Measurements from ENCODE around the gene GPATCH2.
A peak's percentile ranks its signal among the peaks of the same experiment; 100 is the strongest.
"Not testable (repeated sequence)": the region's sequence is repeated elsewhere in the genome, so short reads cannot be mapped to it uniquely, and the experiment has no call there.

The GPATCH2 gene

GRCh38 chr1:217630711-217631591, at the start of gene GPATCH2, which contains the start of gene SPATA17:
Gene GPATCH2, minus strand, starts transcription at chr1:217631090. Its CDS starts 119 bp downstream, at chr1:217630971.
Gene SPATA17, plus strand, starts transcription at chr1:217631344. Its CDS starts 35 bp downstream, at chr1:217631379.
- peak; percentile 90 for DNase-seq (ENCODE audit: low spot score)

- DNase-seq (ENCODE audit: low spot score) = no peak
Measured at GRCh38 chr1:217674028-217674729, 43.3 kb upstream of the GPATCH2 start.

- no peak for DNase-seq (ENCODE audit: low spot score)
Measured at GRCh38 chr1:217673387-217673786, 42.5 kb upstream of the GPATCH2 start.

GRCh38 chr1:217668351-217668940, 37.6 kb upstream of the GPATCH2 start:
- no peak for DNase-seq (ENCODE audit: low spot score)

- no peak for DNase-seq (ENCODE audit: low spot score)
Measured at GRCh38 chr1:217661407-217661806, 30.5 kb upstream of the GPATCH2 start.

- DNase-seq (ENCODE audit: low spot score) = peak; percentile 46
Measured at GRCh38 chr1:217660353-217661062, 29.6 kb upstream of the GPATCH2 start.

GRCh38 chr1:217650674-217651073, 19.8 kb upstream of the GPATCH2 start:
- no peak for DNase-seq (ENCODE audit: low spot score)

GRCh38 chr1:217647791-217648190, 16.9 kb upstream of the GPATCH2 start:
- no peak for DNase-seq (ENCODE audit: low spot score)

- DNase-seq (ENCODE audit: low spot score) = no peak
Measured at GRCh38 chr1:217642455-217642854, 11.6 kb upstream of the GPATCH2 start.

GRCh38 chr1:217627431-217627830, 3.5 kb downstream of the GPATCH2 start:
- DNase-seq (ENCODE audit: low spot score) = no peak

- DNase-seq (ENCODE audit: low spot score) = no peak
Measured at GRCh38 chr1:217626321-217626720, 4.6 kb downstream of the GPATCH2 start.

- DNase-seq (ENCODE audit: low spot score) = no peak
Measured at GRCh38 chr1:217622042-217622441, 8.8 kb downstream of the GPATCH2 start.

GRCh38 chr1:217620814-217621213, 10.1 kb downstream of the GPATCH2 start:
- DNase-seq (ENCODE audit: low spot score) = no peak

GRCh38 chr1:217617126-217617525, 13.8 kb downstream of the GPATCH2 start:
- DNase-seq (ENCODE audit: low spot score) = no peak

GRCh38 chr1:217614200-217614712, 16.6 kb downstream of the GPATCH2 start:
- no peak for DNase-seq (ENCODE audit: low spot score)

GRCh38 chr1:217605390-217605789, 25.5 kb downstream of the GPATCH2 start:
- no peak for DNase-seq (ENCODE audit: low spot score)

GRCh38 chr1:217602380-217602779, 28.5 kb downstream of the GPATCH2 start:
- no peak for DNase-seq (ENCODE audit: low spot score)

GRCh38 chr1:217599154-217599553, 31.7 kb downstream of the GPATCH2 start:
- DNase-seq (ENCODE audit: low spot score) = no peak

- DNase-seq (ENCODE audit: low spot score) = no peak
Measured at GRCh38 chr1:217590598-217590997, 40.3 kb downstream of the GPATCH2 start.

- no peak for DNase-seq (ENCODE audit: low spot score)
Measured at GRCh38 chr1:217586586-217586985, 44.3 kb downstream of the GPATCH2 start.

- no peak for DNase-seq (ENCODE audit: low spot score)
Measured at GRCh38 chr1:217585577-217585976, 45.3 kb downstream of the GPATCH2 start.

GRCh38 chr1:217584286-217584811, 46.5 kb downstream of the GPATCH2 start:
- DNase-seq (ENCODE audit: low spot score) = not testable (repeated sequence)

Measured in GM03348 (cell line).